ENCODE measurements around the gene RASSF9. TPM values are rescaled to one million over a fixed set of nuclear protein-coding genes. Genes with fewer than 3 reads are reported as not detected.

The RASSF9 gene
- total RNA-seq = not detected in 2 replicates

GRCh38 chr12:85836197-85837090 lies at the start of gene RASSF9:
Gene RASSF9 (minus strand): TSS chr12:85836409. CDS start chr12:85836201, 208 bp downstream.
- Mint-ChIP-seq H3K9me3 (no peaks in the 10 kb centered on the region), H3K4me3 (no peak within 1 kb of the TSS), H3K4me1 (ENCODE audit: low read depth) (no peaks in the 10 kb centered on the region), H3K27me3 (ENCODE audit: insufficient read depth) (no peaks in the 10 kb centered on the region), H3K36me3 (ENCODE audit: low read depth) (no peaks in the 10 kb centered on the region), H3K27ac (no peak within 1 kb of the TSS)
- intact Hi-C loops (cut with micrococcal nuclease) = no loop called here
- no peak for DNase-seq (ENCODE audit: low spot score)

GRCh38 chr12:85883763-85884162 lies 47.6 kb upstream of the RASSF9 start:
- no peaks in the 10 kb centered on the region for H3K9me3 Mint-ChIP-seq
- no peaks in the 10 kb centered on the region for H3K4me1 Mint-ChIP-seq (ENCODE audit: low read depth)
- no peak overlapping the region for H3K4me3 Mint-ChIP-seq
- no peak for DNase-seq (ENCODE audit: low spot score)
- intact Hi-C loops (cut with micrococcal nuclease) = no loop called here
- H3K36me3 Mint-ChIP-seq (ENCODE audit: low read depth) = no peaks in the 10 kb centered on the region
- H3K27me3 Mint-ChIP-seq (ENCODE audit: insufficient read depth) = no peaks in the 10 kb centered on the region
- H3K27ac Mint-ChIP-seq = no peak overlapping the region

- Mint-ChIP-seq H3K9me3 (no peaks in the 10 kb centered on the region), H3K27ac (no peak overlapping the region), H3K4me1 (ENCODE audit: low read depth) (no peaks in the 10 kb centered on the region), H3K36me3 (ENCODE audit: low read depth) (no peaks in the 10 kb centered on the region), H3K4me3 (no peak overlapping the region), H3K27me3 (ENCODE audit: insufficient read depth) (no peaks in the 10 kb centered on the region)
- intact Hi-C loops (cut with micrococcal nuclease) = no loop called here
- DNase-seq (ENCODE audit: low spot score) = no peak
Observed at GRCh38 chr12:85877459-85877858, 41.2 kb upstream of the RASSF9 start.

GRCh38 chr12:85874031-85874461 lies 37.8 kb upstream of the RASSF9 start, which contains the start of gene NTS:
Gene NTS (plus strand): TSS chr12:85874295. CDS start chr12:85874404, 109 bp downstream.
- no peak for DNase-seq (ENCODE audit: low spot score)
- no peak within 1 kb of the TSS for H3K4me3 Mint-ChIP-seq
- H3K9me3 Mint-ChIP-seq = no peaks in the 10 kb centered on the region
- no peaks in the 10 kb centered on the region for H3K4me1 Mint-ChIP-seq (ENCODE audit: low read depth)
- H3K27ac Mint-ChIP-seq = no peak within 1 kb of the TSS
- intact Hi-C loops (cut with micrococcal nuclease) = no loop called here
- H3K27me3 Mint-ChIP-seq (ENCODE audit: insufficient read depth) = no peaks in the 10 kb centered on the region
- no peaks in the 10 kb centered on the region for H3K36me3 Mint-ChIP-seq (ENCODE audit: low read depth)

GRCh38 chr12:85872497-85873091 lies 36.4 kb upstream of the RASSF9 start:
- DNase-seq (ENCODE audit: low spot score) = no peak
- Mint-ChIP-seq H3K4me1 (ENCODE audit: low read depth) (no peaks in the 10 kb centered on the region), H3K9me3 (no peaks in the 10 kb centered on the region), H3K27me3 (ENCODE audit: insufficient read depth) (no peaks in the 10 kb centered on the region), H3K36me3 (ENCODE audit: low read depth) (no peaks in the 10 kb centered on the region), H3K27ac (no peak overlapping the region), H3K4me3 (no peak overlapping the region)
- intact Hi-C loops (cut with micrococcal nuclease) = loop anchor here (1.0 kb wide), 2 partner anchors 404 to 447 kb away; no protein-coding TSS in a partner anchor

GRCh38 chr12:85866986-85867776 lies 31.0 kb upstream of the RASSF9 start:
- DNase-seq (ENCODE audit: low spot score) = no peak
- Mint-ChIP-seq H3K4me3 (no peak overlapping the region), H3K27me3 (ENCODE audit: insufficient read depth) (peaks cover 3% of the 10 kb centered on the region), H3K27ac (no peak overlapping the region), H3K36me3 (ENCODE audit: low read depth) (no peaks in the 10 kb centered on the region), H3K9me3 (no peaks in the 10 kb centered on the region), H3K4me1 (ENCODE audit: low read depth) (no peaks in the 10 kb centered on the region)
- intact Hi-C loops (cut with micrococcal nuclease) = loop anchor here (1.0 kb wide), 2 partner anchors 292 to 399 kb away; no protein-coding TSS in a partner anchor

- no peak for DNase-seq (ENCODE audit: low spot score)
- H3K36me3 Mint-ChIP-seq (ENCODE audit: low read depth) = no peaks in the 10 kb centered on the region
- intact Hi-C loops (cut with micrococcal nuclease) = no loop called here
- no peak overlapping the region for H3K27ac Mint-ChIP-seq
- peaks cover 3% of the 10 kb centered on the region for H3K27me3 Mint-ChIP-seq (ENCODE audit: insufficient read depth)
- no peaks in the 10 kb centered on the region for H3K9me3 Mint-ChIP-seq
- H3K4me1 Mint-ChIP-seq (ENCODE audit: low read depth) = no peaks in the 10 kb centered on the region
- H3K4me3 Mint-ChIP-seq = no peak overlapping the region
Observed at GRCh38 chr12:85865890-85866289, 29.7 kb upstream of the RASSF9 start.

GRCh38 chr12:85856966-85857365 lies 20.8 kb upstream of the RASSF9 start:
- Mint-ChIP-seq H3K4me1 (ENCODE audit: low read depth) (no peaks in the 10 kb centered on the region), H3K4me3 (no peak overlapping the region), H3K36me3 (ENCODE audit: low read depth) (no peaks in the 10 kb centered on the region), H3K9me3 (no peaks in the 10 kb centered on the region), H3K27ac (no peak overlapping the region), H3K27me3 (ENCODE audit: insufficient read depth) (no peaks in the 10 kb centered on the region)
- no peak for DNase-seq (ENCODE audit: low spot score)
- intact Hi-C loops (cut with micrococcal nuclease) = no loop called here

- no peaks in the 10 kb centered on the region for H3K27me3 Mint-ChIP-seq (ENCODE audit: insufficient read depth)
- no peak for DNase-seq (ENCODE audit: low spot score)
- no peaks in the 10 kb centered on the region for H3K9me3 Mint-ChIP-seq
- H3K27ac Mint-ChIP-seq = no peak overlapping the region
- no peaks in the 10 kb centered on the region for H3K36me3 Mint-ChIP-seq (ENCODE audit: low read depth)
- no peak overlapping the region for H3K4me3 Mint-ChIP-seq
- intact Hi-C loops (cut with micrococcal nuclease) = no loop called here
- H3K4me1 Mint-ChIP-seq (ENCODE audit: low read depth) = no peaks in the 10 kb centered on the region
Observed at GRCh38 chr12:85855305-85855704, 19.1 kb upstream of the RASSF9 start.

- no peak for DNase-seq (ENCODE audit: low spot score)
- H3K36me3 Mint-ChIP-seq (ENCODE audit: low read depth) = no peaks in the 10 kb centered on the region
- no peaks in the 10 kb centered on the region for H3K9me3 Mint-ChIP-seq
- no peak overlapping the region for H3K4me3 Mint-ChIP-seq
- intact Hi-C loops (cut with micrococcal nuclease) = no loop called here
- H3K27ac Mint-ChIP-seq = no peak overlapping the region
- no peaks in the 10 kb centered on the region for H3K4me1 Mint-ChIP-seq (ENCODE audit: low read depth)
- no peaks in the 10 kb centered on the region for H3K27me3 Mint-ChIP-seq (ENCODE audit: insufficient read depth)
Observed at GRCh38 chr12:85849344-85849743, 13.1 kb upstream of the RASSF9 start.

GRCh38 chr12:85843606-85844310 lies 7.5 kb upstream of the RASSF9 start:
- H3K27me3 Mint-ChIP-seq (ENCODE audit: insufficient read depth) = no peaks in the 10 kb centered on the region
- no peak overlapping the region for H3K4me3 Mint-ChIP-seq
- no peaks in the 10 kb centered on the region for H3K36me3 Mint-ChIP-seq (ENCODE audit: low read depth)
- DNase-seq (ENCODE audit: low spot score) = no peak
- H3K4me1 Mint-ChIP-seq (ENCODE audit: low read depth) = no peaks in the 10 kb centered on the region
- no peaks in the 10 kb centered on the region for H3K9me3 Mint-ChIP-seq
- H3K27ac Mint-ChIP-seq = no peak overlapping the region
- intact Hi-C loops (cut with micrococcal nuclease) = no loop called here

- no peaks in the 10 kb centered on the region for H3K36me3 Mint-ChIP-seq (ENCODE audit: low read depth)
Observed at GRCh38 chr12:85835426-85836196, 598 bp downstream of the RASSF9 start.

More at GRCh38 chr12:85835426-85836196, 598 bp downstream of the RASSF9 start:
- Mint-ChIP-seq H3K9me3 (no peaks in the 10 kb centered on the region), H3K4me1 (ENCODE audit: low read depth) (no peaks in the 10 kb centered on the region), H3K4me3 (no peak overlapping the region), H3K27me3 (ENCODE audit: insufficient read depth) (no peaks in the 10 kb centered on the region), H3K27ac (no peak overlapping the region)
- no peak for DNase-seq (ENCODE audit: low spot score)
- intact Hi-C loops (cut with micrococcal nuclease) = no loop called here
